Vagina (tissue), 2 donors: ENCODE data around the gene S100A10. TPM values are rescaled to one million over a fixed set of nuclear protein-coding genes. Genes with fewer than 3 reads are reported as not detected.

Experiments used
- DNase-seq, 2 donors: peaks; one replicate each; pipeline ENCODE4 v3.0.0-alpha.2; 2017; ENCODE audit errors: extremely low spot score in 2 of 2
- H3K27ac ChIP-seq: fragments of 200-600 bp; sonication (generic); one replicate; pipeline ENCODE4 v1.5.1; 2019
- H3K27me3 ChIP-seq: fragments of 200-600 bp; sonication (generic); one replicate; pipeline ENCODE4 v1.5.1; 2019
- H3K36me3 ChIP-seq, 2 donors: fragments of 200-600 bp; sonication (generic); one replicate each; pipeline ENCODE4 v1.5.1; 2017 to 2019
- H3K4me1 ChIP-seq: fragments of 200-600 bp; sonication (generic); one replicate; pipeline ENCODE4 v1.5.1; 2019
- H3K4me3 ChIP-seq, 2 donors: fragments of 200-600 bp; sonication (generic); 1 replicate in 1 of 2; 2 replicates in 1 of 2; pipeline ENCODE4 v1.5.1; 2016 to 2019
- H3K9me3 ChIP-seq: fragments of 200-600 bp; sonication (generic); one replicate; pipeline ENCODE4 v1.5.1; 2019
- CTCF ChIP-seq, 3 experiments: fragments of 450-650 bp in 2 of 3; fragments of 200-600 bp in 1 of 3; sonication (generic) in 1 of 3; IDR thresholded peaks; one replicate each; pipeline ENCODE4 v1.5.1; 2017 to 2019; ENCODE audit warnings: antibody characterized with exemption in 3 of 3, mild to moderate bottlenecking in 2 of 3, moderate library complexity in 2 of 3
- POLR2A ChIP-seq, 2 donors: fragments of 450-650 bp; IDR thresholded peaks; one replicate each; pipeline ENCODE4 v1.6.1; 2017; ENCODE audit warnings: antibody characterized with exemption in 2 of 2, mild to moderate bottlenecking in 2 of 2, moderate library complexity in 2 of 2
- POLR2AphosphoS5 ChIP-seq, 2 donors: sonication (generic); formaldehyde crosslinking; IDR thresholded peaks; one replicate each; pipeline ENCODE4 v1.9.0; 2017; ENCODE audit warnings: antibody characterized with exemption in 2 of 2, mild to moderate bottlenecking in 2 of 2, low read depth in 1 of 2; ENCODE audit not compliant: insufficient read depth in 1 of 2
- intact Hi-C: fragments of 100-400 bp; cut with DNase I; formaldehyde crosslinking; loops from one replicate; pipeline ENCODE4 v1.15.1; 2023
- total RNA-seq: library from RNA; depleted of rRNA; stranded (reverse); fragments of >200 nt; gene quantifications from one replicate; pipeline ENCODE4 v1.2.3, GENCODE V29; 2016

The S100A10 gene
- total RNA-seq, 1 donor from 2014 or later: 176 TPM

GRCh38 chr1:151984313-151984956 is 9.2 kb downstream of the S100A10 start:
- no peak for DNase-seq
- TF ChIP-seq POLR2AphosphoS5 (IDR thresholded peaks at IDR 0.05; ENCODE audit: insufficient read depth in 1 of 2, low read depth in 1 of 2) (no peak), CTCF (IDR thresholded peaks at IDR 0.05) (no peak), POLR2A (IDR thresholded peaks at IDR 0.05) (no peak)
- Histone ChIP-seq H3K27ac (no peak overlapping the region), H3K4me1 (peaks cover 70% of the 10 kb centered on the region), H3K27me3 (no peaks in the 10 kb centered on the region), H3K36me3 (peaks cover 3 to 51% of the 10 kb centered on the region in 2 donors), H3K9me3 (no peaks in the 10 kb centered on the region), H3K4me3 (no peak overlapping the region)
- intact Hi-C loops: no loop called here

GRCh38 chr1:151982300-151983005 is 11.2 kb downstream of the S100A10 start:
- TF ChIP-seq POLR2A (IDR thresholded peaks at IDR 0.05) (no peak), POLR2AphosphoS5 (IDR thresholded peaks at IDR 0.05; ENCODE audit: insufficient read depth in 1 of 2, low read depth in 1 of 2) (no peak), CTCF (IDR thresholded peaks at IDR 0.05) (no peak)
- H3K4me1 ChIP-seq: peaks cover 52% of the 10 kb centered on the region
- no peaks in the 10 kb centered on the region for H3K27me3 ChIP-seq
- no peaks in the 10 kb centered on the region for H3K9me3 ChIP-seq
- intact Hi-C loops: no loop called here
- no peak overlapping the region for H3K4me3 ChIP-seq
- no peak for DNase-seq
- no peak overlapping the region for H3K27ac ChIP-seq
- H3K36me3 ChIP-seq: peaks cover 3 to 51% of the 10 kb centered on the region in 2 donors

GRCh38 chr1:151981178-151981525 is 12.5 kb downstream of the S100A10 start:
- Histone ChIP-seq H3K9me3 (no peaks in the 10 kb centered on the region), H3K27ac (peak overlapping the region; percentile 45), H3K36me3 (peaks cover 3 to 46% of the 10 kb centered on the region in 2 donors), H3K4me1 (peaks cover 40% of the 10 kb centered on the region), H3K27me3 (no peaks in the 10 kb centered on the region), H3K4me3 (no peak overlapping the region)
- intact Hi-C loops: no loop called here
- DNase-seq: no peak
- TF ChIP-seq POLR2AphosphoS5 (IDR thresholded peaks at IDR 0.05; ENCODE audit: insufficient read depth in 1 of 2, low read depth in 1 of 2): no peak
- TF ChIP-seq POLR2A (IDR thresholded peaks at IDR 0.05): no peak
- TF ChIP-seq CTCF (IDR thresholded peaks at IDR 0.05): no peak

GRCh38 chr1:151980287-151981177 is 13.1 kb downstream of the S100A10 start:
- H3K27me3 ChIP-seq: no peaks in the 10 kb centered on the region
- peaks cover 3 to 41% of the 10 kb centered on the region in 2 donors for H3K36me3 ChIP-seq
- peak overlapping the region; percentile 45 for H3K27ac ChIP-seq
- no peak for DNase-seq
- H3K4me3 ChIP-seq: no peak overlapping the region
- peak in 1 of 2 donors; percentile 28 for TF ChIP-seq POLR2AphosphoS5 (IDR thresholded peaks at IDR 0.05; ENCODE audit: insufficient read depth in 1 of 2, low read depth in 1 of 2)
- no peak for TF ChIP-seq POLR2A (IDR thresholded peaks at IDR 0.05)
- intact Hi-C loops: no loop called here
- peaks cover 33% of the 10 kb centered on the region for H3K4me1 ChIP-seq
- no peaks in the 10 kb centered on the region for H3K9me3 ChIP-seq

- intact Hi-C loops: no loop called here
- no peak overlapping the region for H3K4me3 ChIP-seq
- H3K9me3 ChIP-seq: no peaks in the 10 kb centered on the region
- no peaks in the 10 kb centered on the region for H3K27me3 ChIP-seq
- TF ChIP-seq POLR2AphosphoS5 (IDR thresholded peaks at IDR 0.05; ENCODE audit: insufficient read depth in 1 of 2, low read depth in 1 of 2): no peak
- no peak for TF ChIP-seq POLR2A (IDR thresholded peaks at IDR 0.05)
- no peak for TF ChIP-seq CTCF (IDR thresholded peaks at IDR 0.05)
- H3K27ac ChIP-seq: no peak overlapping the region
- no peak for DNase-seq
- H3K4me1 ChIP-seq: peaks cover 20% of the 10 kb centered on the region
- H3K36me3 ChIP-seq: peaks cover 3 to 25% of the 10 kb centered on the region in 2 donors
These were observed 14.7 kb downstream of the S100A10 start for GRCh38 chr1:151978922-151979321.
